ENCODE results near the gene NID1. TPM values are rescaled to one million over a fixed set of nuclear protein-coding genes. Genes with fewer than 3 reads are reported as not detected.

The NID1 gene
- total and polyA plus RNA-seq, 2 experiments from 2014 or later = 77.7 to 82.0 TPM

GRCh38 chr1:235943581-235944114 lies 121.2 kb downstream of the NID1 start:
- H3F3A ChIP-seq (ENCODE audit: insufficient read depth) = peaks cover 4% of the 10 kb centered on the region
- no peak overlapping the region for H3K4me3 ChIP-seq
- WGBS, 2 experiments (ENCODE audit: low coverage in 1 of 2, low lambda C conversion rate in 2 of 2, missing lambda C conversion rate in 2 of 2) = 30 to 40% methylated on average over 9 of the region's 9 CpGs
- no peaks in the 10 kb centered on the region for H3K36me3 ChIP-seq (ENCODE audit: low read depth)
- peak; percentile 94 for DNase-seq
- H3K9ac ChIP-seq = peak overlapping the region; percentile 30
- H3K79me2 ChIP-seq (ENCODE audit: insufficient read depth) = no peaks in the 10 kb centered on the region
- H3K4me1 ChIP-seq (ENCODE audit: insufficient read depth) = peaks cover 14% of the 10 kb centered on the region
- H3K9me3 ChIP-seq (ENCODE audit: low read depth) = no peaks in the 10 kb centered on the region
- in situ Hi-C loops (cut with MboI) = no loop called here
- TF ChIP-seq EZH2 (IDR thresholded peaks at IDR 0.05; ENCODE audit: insufficient read depth, poor library complexity, severe bottlenecking) (no peak), EZH2phosphoT487 (IDR thresholded peaks at IDR 0.05; ENCODE audit: insufficient read depth, low read depth) (no peak)
- H3K4me2 ChIP-seq (ENCODE audit: unreplicated experiment) = no peak overlapping the region
- H3K9me2 ChIP-seq (ENCODE audit: insufficient read depth) = no peaks in the 10 kb centered on the region
- no peak overlapping the region for H2AFZ ChIP-seq
- no peaks in the 10 kb centered on the region for H3K27me3 ChIP-seq (replicated peaks; ENCODE audit: insufficient read depth)
- H3K27ac ChIP-seq = peak overlapping the region; percentile 46
- no peaks in the 10 kb centered on the region for H4K20me1 ChIP-seq (ENCODE audit: insufficient read depth)

- in situ Hi-C loops (cut with MboI) = no loop called here
- no peak for DNase-seq
- no peaks in the 10 kb centered on the region for H3K79me2 ChIP-seq (ENCODE audit: insufficient read depth)
- H3K9me2 ChIP-seq (ENCODE audit: insufficient read depth) = no peaks in the 10 kb centered on the region
- WGBS, 2 experiments (ENCODE audit: low coverage in 1 of 2, low lambda C conversion rate in 2 of 2, missing lambda C conversion rate in 2 of 2) = 86% methylated on average over 6 of the region's 6 CpGs
- peaks cover 14% of the 10 kb centered on the region for H3K4me1 ChIP-seq (ENCODE audit: insufficient read depth)
- no peak overlapping the region for H3K9ac ChIP-seq
- H3K36me3 ChIP-seq (ENCODE audit: low read depth) = no peaks in the 10 kb centered on the region
- no peak overlapping the region for H3K4me2 ChIP-seq (ENCODE audit: unreplicated experiment)
- H3K27ac ChIP-seq = peak overlapping the region; percentile 46; the same call in 1 of the 2 replicates
- H3F3A ChIP-seq (ENCODE audit: insufficient read depth) = peaks cover 4% of the 10 kb centered on the region
- no peaks in the 10 kb centered on the region for H4K20me1 ChIP-seq (ENCODE audit: insufficient read depth)
- TF ChIP-seq EZH2phosphoT487 (IDR thresholded peaks at IDR 0.05; ENCODE audit: insufficient read depth, low read depth) (no peak), EZH2 (IDR thresholded peaks at IDR 0.05; ENCODE audit: insufficient read depth, poor library complexity, severe bottlenecking) (no peak)
- H3K9me3 ChIP-seq (ENCODE audit: low read depth) = no peaks in the 10 kb centered on the region
- H2AFZ ChIP-seq = no peak overlapping the region
- H3K27me3 ChIP-seq (replicated peaks; ENCODE audit: insufficient read depth) = no peaks in the 10 kb centered on the region
- no peak overlapping the region for H3K4me3 ChIP-seq
These were observed 121.8 kb downstream of the NID1 start for GRCh38 chr1:235942979-235943575.

- Histone ChIP-seq H3K4me2 (ENCODE audit: unreplicated experiment) (no peak overlapping the region), H3K9me2 (ENCODE audit: insufficient read depth) (no peaks in the 10 kb centered on the region), H3K36me3 (ENCODE audit: low read depth) (no peaks in the 10 kb centered on the region), H3F3A (ENCODE audit: insufficient read depth) (peaks cover 4% of the 10 kb centered on the region), H4K20me1 (ENCODE audit: insufficient read depth) (no peaks in the 10 kb centered on the region), H3K4me1 (ENCODE audit: insufficient read depth) (peaks cover 14% of the 10 kb centered on the region), H3K9ac (no peak overlapping the region), H3K27me3 (replicated peaks; ENCODE audit: insufficient read depth) (no peaks in the 10 kb centered on the region), H2AFZ (no peak overlapping the region), H3K27ac (no peak overlapping the region), H3K9me3 (ENCODE audit: low read depth) (no peaks in the 10 kb centered on the region), H3K79me2 (ENCODE audit: insufficient read depth) (no peaks in the 10 kb centered on the region), H3K4me3 (no peak overlapping the region)
- DNase-seq = no peak
- in situ Hi-C loops (cut with MboI) = no loop called here
- 93 to 95% methylated on average over 6 of the region's 6 CpGs for WGBS, 2 experiments (ENCODE audit: low coverage in 1 of 2, low lambda C conversion rate in 2 of 2, missing lambda C conversion rate in 2 of 2)
- TF ChIP-seq EZH2phosphoT487 (IDR thresholded peaks at IDR 0.05; ENCODE audit: insufficient read depth, low read depth) (no peak), EZH2 (IDR thresholded peaks at IDR 0.05; ENCODE audit: insufficient read depth, poor library complexity, severe bottlenecking) (no peak)
These were observed 122.3 kb downstream of the NID1 start for GRCh38 chr1:235942625-235942934.

- in situ Hi-C loops (cut with MboI) = no loop called here
These were observed 122.8 kb downstream of the NID1 start for GRCh38 chr1:235941876-235942624.

More at GRCh38 chr1:235941876-235942624, 122.8 kb downstream of the NID1 start:
- TF ChIP-seq EZH2 (IDR thresholded peaks at IDR 0.05; ENCODE audit: insufficient read depth, poor library complexity, severe bottlenecking) (no peak), EZH2phosphoT487 (IDR thresholded peaks at IDR 0.05; ENCODE audit: insufficient read depth, low read depth) (no peak)
- peaks cover 4% of the 10 kb centered on the region for H3F3A ChIP-seq (ENCODE audit: insufficient read depth)
- no peaks in the 10 kb centered on the region for H3K9me2 ChIP-seq (ENCODE audit: insufficient read depth)
- no peaks in the 10 kb centered on the region for H3K27me3 ChIP-seq (replicated peaks; ENCODE audit: insufficient read depth)
- no peak overlapping the region for H3K27ac ChIP-seq
- H3K4me2 ChIP-seq (ENCODE audit: unreplicated experiment) = no peak overlapping the region
- 87 to 88% methylated on average over 12 of the region's 12 CpGs for WGBS, 2 experiments (ENCODE audit: low coverage in 1 of 2, low lambda C conversion rate in 2 of 2, missing lambda C conversion rate in 2 of 2)
- H3K9ac ChIP-seq = no peak overlapping the region
- H3K4me1 ChIP-seq (ENCODE audit: insufficient read depth) = peaks cover 14% of the 10 kb centered on the region
- DNase-seq = peak; percentile 12
- no peaks in the 10 kb centered on the region for H3K9me3 ChIP-seq (ENCODE audit: low read depth)
- H4K20me1 ChIP-seq (ENCODE audit: insufficient read depth) = no peaks in the 10 kb centered on the region
- H3K36me3 ChIP-seq (ENCODE audit: low read depth) = no peaks in the 10 kb centered on the region
- no peak overlapping the region for H3K4me3 ChIP-seq
- no peak overlapping the region for H2AFZ ChIP-seq
- H3K79me2 ChIP-seq (ENCODE audit: insufficient read depth) = no peaks in the 10 kb centered on the region
